Upper lobe of left lung (tissue), 4 donors: ENCODE results near the gene TP53TG3F.
"Not testable (repeated sequence)": the region's sequence is repeated elsewhere in the genome, so short reads cannot be mapped to it uniquely, and the experiment has no call there.

Experiments used
- CTCF ChIP-seq, 6 experiments: fragments of 450-650 bp in 4 of 6; fragments of 200-600 bp in 2 of 6; sonication (generic) in 2 of 6; IDR thresholded peaks; one replicate each; pipeline ENCODE4 v1.5.1; 2016 to 2019; ENCODE audit warnings: antibody characterized with exemption in 6 of 6
- EP300 ChIP-seq, 4 donors: sonication (generic); formaldehyde crosslinking; IDR thresholded peaks; one replicate each; pipeline ENCODE4 v1.5.1; 2017; ENCODE audit warnings: antibody characterized with exemption in 4 of 4, control low read depth in 2 of 4

- TF ChIP-seq CTCF, EP300 (IDR thresholded peaks at IDR 0.05): not testable (repeated sequence)
These were observed 49.7 kb downstream of the TP53TG3F start for GRCh38 chr16:33509070-33509469.
